AG08395 (cell line): Measurements from ENCODE around the gene EXOSC7.
A peak's percentile ranks its signal among the peaks of the same experiment; 100 is the strongest.
"Not testable (repeated sequence)": the region's sequence is repeated elsewhere in the genome, so short reads cannot be mapped to it uniquely, and the experiment has no call there.

Experiments used
- DNase-seq: peaks from one replicate; pipeline ENCODE4 v3.0.0; 2012; ENCODE audit warnings: mixed read lengths, low spot score

Gene EXOSC7

DNA sequence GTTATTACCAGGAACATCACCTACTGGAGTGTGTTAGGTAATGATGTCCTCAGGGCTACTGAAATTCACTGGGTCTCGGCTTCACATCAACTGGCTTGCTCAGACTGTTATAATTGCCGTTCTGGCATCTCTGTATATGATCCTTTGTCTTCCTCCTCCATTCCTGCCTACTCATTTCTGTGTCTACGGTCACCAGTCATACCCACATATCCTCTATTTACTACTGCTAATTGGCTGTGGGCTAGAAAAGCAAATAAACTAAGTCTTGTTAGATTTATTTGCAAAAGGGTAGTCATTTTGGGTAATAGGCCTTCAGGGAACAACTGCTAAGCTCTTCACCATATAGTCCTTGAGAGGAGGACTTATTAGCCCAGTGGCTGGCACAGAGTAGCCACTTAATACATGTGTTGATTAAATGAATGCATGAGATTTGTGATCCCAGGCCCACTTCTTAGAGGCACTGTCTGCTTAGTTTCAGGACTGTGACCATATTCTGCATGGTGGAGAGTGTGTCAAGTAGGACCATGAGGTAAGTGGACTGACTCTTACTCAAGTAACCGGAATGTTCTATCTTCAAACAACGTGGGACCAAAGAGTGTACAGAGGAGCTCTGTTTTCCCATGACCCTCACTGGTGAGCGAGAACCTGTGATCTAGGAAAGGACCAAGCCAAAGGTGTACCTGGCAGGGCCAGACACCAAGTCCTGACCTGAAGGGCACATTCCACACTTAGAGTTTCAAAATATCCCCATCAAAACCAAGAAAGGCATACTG is 13.2 kb upstream of the EXOSC7 start:
- no peak for DNase-seq

GRCh38 chr3:44963571-44964325 is 12.3 kb upstream of the EXOSC7 start:
- DNase-seq = no peak

DNA sequence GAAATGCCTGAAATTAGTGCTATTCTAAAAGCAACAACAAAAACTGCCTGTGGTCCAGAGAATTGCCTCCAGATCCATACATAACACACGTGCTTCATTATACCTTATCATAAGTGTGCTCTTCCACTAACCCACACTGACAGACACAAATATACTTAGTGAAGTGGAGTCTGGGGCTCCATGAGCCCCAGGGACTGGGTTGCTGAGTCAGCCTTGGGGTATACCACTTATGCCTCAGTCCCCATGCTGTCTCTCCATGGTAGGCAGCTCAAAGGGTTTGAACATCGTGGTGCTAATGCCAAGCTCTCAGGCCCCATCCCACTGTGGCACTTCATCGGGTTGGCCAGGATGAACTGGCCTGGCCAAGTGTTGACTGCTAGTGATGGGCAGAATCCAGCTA is 10.9 kb upstream of the EXOSC7 start:
- DNase-seq = no peak

- DNase-seq = no peak
These were observed 9.2 kb upstream of the EXOSC7 start for GRCh38 chr3:44966795-44967278.

GRCh38 chr3:44968447-44968858 is 7.6 kb upstream of the EXOSC7 start:
- no peak for DNase-seq

GRCh38 chr3:44969154-44969827 is 6.8 kb upstream of the EXOSC7 start:
- DNase-seq = no peak

DNA sequence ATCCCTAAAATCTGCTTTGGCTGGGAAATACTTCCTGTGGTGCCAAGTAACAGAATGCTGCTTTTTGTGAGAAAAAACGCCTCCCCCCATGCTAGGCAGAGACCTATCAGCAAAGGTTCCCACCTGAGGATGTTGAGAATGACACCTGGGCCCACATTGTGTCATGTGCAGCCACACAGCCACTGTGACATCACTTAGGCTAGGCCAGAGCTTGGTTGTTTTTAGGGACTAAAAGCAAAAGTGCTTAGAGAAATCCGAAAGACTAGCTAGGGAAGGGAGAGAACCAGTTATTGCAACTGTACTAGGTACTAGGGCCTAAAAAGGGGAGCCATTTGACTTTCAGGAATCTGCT is 6.2 kb upstream of the EXOSC7 start:
- DNase-seq = no peak

GRCh38 chr3:44970926-44971490 is 5.0 kb upstream of the EXOSC7 start:
- DNase-seq = no peak

GRCh38 chr3:44974416-44974815 is 1.6 kb upstream of the EXOSC7 start:
- no peak for DNase-seq

DNA sequence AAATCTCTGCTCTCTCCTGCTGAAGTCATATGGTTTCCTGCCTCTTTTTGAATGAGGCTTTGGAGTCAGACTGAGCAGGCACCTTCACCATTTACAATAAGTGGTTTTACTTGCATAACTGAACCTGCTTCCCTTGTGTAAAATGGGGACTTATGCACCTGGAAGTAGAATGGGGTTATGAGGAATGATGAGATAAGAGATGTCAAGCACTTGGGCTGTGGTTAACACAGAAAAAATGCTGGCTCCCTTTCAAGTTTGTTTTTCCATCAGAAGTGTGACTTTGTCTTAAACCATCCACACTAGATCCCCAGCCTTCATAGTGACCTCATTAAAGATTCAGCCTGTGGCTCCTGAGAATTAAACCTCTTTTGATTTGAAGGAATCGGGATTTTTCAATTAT is 5.2 kb downstream of the EXOSC7 start:
- DNase-seq = peak; percentile 20

GRCh38 chr3:44981751-44982150 is 5.7 kb downstream of the EXOSC7 start:
- DNase-seq = no peak

DNA sequence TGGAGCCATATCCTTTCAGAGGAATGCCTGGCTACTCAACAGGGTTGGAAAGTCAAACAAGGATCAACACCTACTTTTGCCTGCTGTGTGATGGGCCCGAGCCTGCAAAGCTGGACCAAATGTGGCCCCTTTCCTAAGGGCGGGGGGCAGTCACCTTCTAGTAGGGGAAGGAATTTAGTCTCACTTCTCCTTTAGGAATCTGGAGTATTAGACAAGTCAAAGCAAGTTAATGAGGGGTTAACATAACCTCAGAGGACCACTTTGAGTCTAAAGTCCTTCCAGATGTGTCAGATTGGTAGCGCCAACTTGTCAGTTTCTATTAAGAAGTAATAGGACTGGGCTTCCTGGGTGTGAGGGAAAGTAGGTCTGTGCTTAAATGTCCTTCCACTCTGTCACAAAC is 6.8 kb downstream of the EXOSC7 start:
- no peak for DNase-seq

DNA sequence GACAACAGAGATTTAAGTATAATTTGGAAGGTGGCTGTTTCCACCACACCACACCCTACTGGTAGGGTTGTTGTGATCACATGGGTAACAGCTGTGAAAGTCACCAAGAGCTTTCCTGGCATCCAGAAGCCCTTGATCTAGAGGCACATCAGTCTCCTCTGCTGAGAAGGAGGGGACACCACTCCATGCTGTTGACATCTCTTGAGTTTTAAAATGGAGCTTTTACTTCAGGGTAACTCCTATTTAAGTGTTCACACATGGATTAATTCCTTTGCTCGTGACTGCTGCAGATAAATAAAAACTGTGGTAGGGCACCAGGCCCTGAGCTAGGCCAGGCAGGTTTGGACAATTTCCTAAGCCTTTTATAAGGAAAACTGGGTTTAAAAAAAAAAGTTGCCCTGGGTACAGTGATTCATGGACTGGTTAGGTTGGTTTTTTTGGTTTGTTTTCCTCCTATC is 7.5 kb downstream of the EXOSC7 start:
- peak; percentile 14 for DNase-seq

GRCh38 chr3:44984335-44984734 is 8.3 kb downstream of the EXOSC7 start:
- no peak for DNase-seq

- DNase-seq = not testable (repeated sequence)
These were observed 10.3 kb downstream of the EXOSC7 start for GRCh38 chr3:44986330-44986729.

DNA sequence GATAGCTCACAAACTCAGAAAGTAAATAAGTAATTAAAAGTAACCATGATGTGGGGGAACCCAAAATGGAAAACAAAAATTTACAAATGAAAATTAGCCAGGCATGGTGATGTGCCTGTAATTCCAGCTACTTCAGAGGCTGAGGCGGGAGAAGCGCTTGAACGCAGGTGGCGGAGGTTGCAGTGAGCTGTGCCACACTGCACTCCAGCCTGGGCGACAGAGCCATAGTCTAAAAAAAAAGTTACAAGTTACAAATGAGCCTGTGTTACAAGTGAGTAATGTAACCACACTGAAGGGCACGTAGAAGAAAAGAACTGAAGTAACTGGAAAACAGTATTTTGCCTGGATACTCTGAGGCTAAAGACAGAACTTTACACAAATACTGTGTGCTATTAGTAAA is 11.3 kb downstream of the EXOSC7 start:
- DNase-seq = no peak

DNA sequence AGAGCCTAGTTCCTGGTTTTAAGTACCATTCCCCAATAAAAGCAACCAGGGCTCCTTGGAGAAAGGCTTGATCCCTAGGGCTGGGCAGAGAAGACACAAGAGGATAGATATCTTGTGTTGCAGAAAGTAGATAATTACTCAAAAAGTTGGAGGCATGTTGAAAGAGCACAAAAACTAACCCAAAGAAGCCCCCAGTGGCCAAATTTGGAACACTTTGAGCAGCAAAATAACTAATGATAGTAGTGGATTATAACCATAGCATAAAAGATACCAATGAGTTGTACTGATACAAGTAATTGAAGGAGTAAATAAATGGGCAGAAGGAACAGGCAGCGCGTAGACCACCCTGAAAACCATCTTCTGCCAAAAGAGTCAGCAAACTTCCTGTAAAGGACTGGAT is 12.0 kb downstream of the EXOSC7 start:
- DNase-seq = peak; percentile 21

- DNase-seq = no peak
These were observed 13.1 kb downstream of the EXOSC7 start for GRCh38 chr3:44989141-44989540.

DNA sequence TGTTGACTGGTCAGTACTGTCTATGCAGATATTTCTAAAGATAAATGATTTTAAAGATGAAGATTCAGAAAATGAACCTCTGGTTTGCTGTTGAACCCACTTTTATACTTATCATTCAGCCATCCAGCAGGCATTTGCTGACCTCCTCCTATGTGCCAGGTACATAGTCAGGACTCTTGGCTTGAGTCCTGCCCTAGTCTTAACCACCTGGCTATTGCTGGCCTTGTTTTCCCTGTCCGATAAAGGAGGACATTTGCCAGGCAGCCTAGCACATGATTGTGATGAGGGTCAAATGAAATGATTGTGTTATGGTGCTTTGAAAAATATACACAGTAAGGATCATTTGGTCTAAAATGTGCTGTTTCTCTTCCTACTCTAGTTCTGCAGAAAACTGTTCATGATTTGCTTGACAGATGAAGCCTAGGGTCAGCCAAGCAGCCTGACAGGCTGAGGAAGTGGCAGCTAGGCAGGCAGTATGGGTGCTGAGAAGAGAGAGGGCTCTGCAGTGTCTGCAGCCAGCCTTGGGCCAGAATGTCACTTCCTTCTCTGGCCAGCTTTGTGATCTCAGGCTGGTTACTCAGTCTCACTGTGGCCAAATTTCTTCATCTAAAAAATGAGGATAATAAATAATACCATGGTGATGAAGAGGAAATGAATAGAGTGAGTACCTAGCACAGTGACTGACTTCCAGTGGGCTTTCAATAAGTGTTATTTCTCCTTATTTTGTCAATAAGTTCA is 13.8 kb downstream of the EXOSC7 start:
- DNase-seq = no peak

DNA sequence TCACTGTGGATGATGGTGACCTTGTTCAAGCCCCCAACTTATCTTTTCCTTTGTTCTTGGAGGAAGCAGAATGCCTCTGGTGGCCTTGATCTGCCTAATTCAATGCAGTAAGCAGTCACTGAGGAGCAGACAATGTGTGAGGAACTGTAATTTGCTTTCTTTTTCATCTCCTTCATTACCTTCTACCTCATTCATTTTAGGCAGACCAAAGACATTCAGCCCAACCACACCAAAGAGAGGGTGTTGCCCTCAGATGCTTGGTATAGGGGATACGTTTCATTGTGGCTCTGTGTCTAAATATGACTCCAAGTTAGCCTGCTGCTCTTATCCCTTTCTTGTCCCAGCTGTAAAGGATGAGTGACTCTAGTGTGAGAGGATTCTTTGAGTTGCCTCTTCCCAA is 15.3 kb downstream of the EXOSC7 start:
- no peak for DNase-seq

DNA sequence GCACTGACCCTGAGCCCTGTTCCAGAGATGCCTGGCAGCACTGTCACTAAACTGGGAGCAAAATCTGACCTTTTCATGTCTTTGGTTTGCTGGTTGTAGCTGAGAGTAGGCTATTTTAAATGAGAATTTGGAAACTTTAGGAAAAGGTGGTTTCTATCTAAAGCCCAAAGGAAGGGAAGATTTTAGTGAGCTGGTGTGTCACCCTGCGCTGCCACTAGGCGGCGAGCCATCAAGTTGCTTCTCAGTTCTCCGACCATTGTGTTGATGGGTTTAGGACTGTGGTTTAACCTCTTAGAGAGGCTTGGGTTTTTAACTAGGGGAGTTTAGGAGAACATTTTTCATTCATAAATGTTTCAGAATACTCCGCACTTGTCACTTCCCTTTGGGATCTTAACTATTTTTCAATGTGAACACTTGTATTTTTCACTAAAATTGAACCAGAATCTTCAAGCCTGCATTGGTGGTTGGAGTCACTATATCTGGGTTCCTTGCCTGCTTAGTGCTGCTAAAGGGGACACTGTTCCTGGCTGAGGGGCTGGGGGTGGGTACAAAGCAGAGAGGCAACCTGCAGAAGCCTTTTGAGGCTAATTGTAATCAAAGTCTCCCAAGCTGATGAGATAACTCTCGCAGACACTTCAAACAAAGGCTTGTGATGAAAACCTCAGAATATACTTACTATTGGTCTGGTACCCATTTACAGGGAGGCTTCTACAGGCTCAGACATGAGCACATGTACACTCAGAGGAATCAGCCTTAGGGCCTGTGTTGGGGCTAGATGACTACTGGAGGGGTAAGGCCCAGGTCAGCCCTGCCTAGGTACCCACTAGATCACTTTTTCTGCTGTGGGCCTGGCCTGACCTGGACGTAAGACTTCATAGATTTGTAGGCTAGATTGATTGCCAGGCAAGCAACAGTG is 16.8 kb downstream of the EXOSC7 start:
- no peak for DNase-seq
